DOHH2 (cell line): ENCODE measurements around the gene ARF6.

Source experiments
- H3F3A ChIP-seq: fragments of 200-600 bp; sonication (generic), shearing (Covaris generic); 2 replicates; pipeline ENCODE4 v1.6.0; 2016; ENCODE audit warnings: antibody characterized with exemption, mild to moderate bottlenecking; ENCODE audit not compliant: control insufficient read depth, insufficient read depth
- H3K27ac ChIP-seq: fragments of 200-600 bp; sonication (generic); 2 replicates; pipeline ENCODE4 v1.5.1; 2014; ENCODE audit warnings: low read depth, mild to moderate bottlenecking, low read length, moderate library complexity
- H3K27me3 ChIP-seq: fragments of 200-600 bp; sonication (generic); 2 replicates; pipeline ENCODE4 v1.6.1; 2014; ENCODE audit warnings: mild to moderate bottlenecking, low read length, mixed read lengths; ENCODE audit not compliant: control insufficient read depth
- H3K36me3 ChIP-seq: fragments of 200-600 bp; sonication (generic); 2 replicates; pipeline ENCODE4 v1.6.1; 2014; ENCODE audit warnings: mild to moderate bottlenecking, low read length, moderate library complexity, mixed read lengths; ENCODE audit not compliant: control insufficient read depth
- H3K4me1 ChIP-seq: fragments of 200-600 bp; sonication (generic); 2 replicates; pipeline ENCODE4 v1.6.1; 2014; ENCODE audit warnings: mild to moderate bottlenecking, low read length, mixed read lengths; ENCODE audit not compliant: control insufficient read depth
- H3K4me2 ChIP-seq: fragments of 200-600 bp; sonication (generic); 2 replicates; pipeline ENCODE4 v1.6.0; 2014; ENCODE audit warnings: mild to moderate bottlenecking, low read length, moderate library complexity
- H3K4me3 ChIP-seq: fragments of 200-600 bp; sonication (generic); 2 replicates; pipeline ENCODE4 v1.5.1; 2014; ENCODE audit warnings: mild to moderate bottlenecking, low read length, mixed read lengths
- H3K79me2 ChIP-seq: fragments of 200-600 bp; sonication (generic); 2 replicates; pipeline ENCODE4 v1.6.1; 2014; ENCODE audit warnings: mild to moderate bottlenecking, low read length, mixed read lengths; ENCODE audit not compliant: control insufficient read depth
- H3K9me2 ChIP-seq: fragments of 200-600 bp; sonication (generic); replicated peaks from 2 replicates; pipeline ENCODE4 v1.6.1; 2014; ENCODE audit warnings: mild to moderate bottlenecking, low read length, mixed read lengths; ENCODE audit not compliant: control insufficient read depth
- H3K9me3 ChIP-seq: fragments of 200-600 bp; sonication (generic); 2 replicates; pipeline ENCODE4 v1.6.1; 2014; ENCODE audit warnings: antibody characterized with exemption, low read length, mixed read lengths; ENCODE audit not compliant: control insufficient read depth, insufficient read depth
- H4K20me1 ChIP-seq: fragments of 200-600 bp; sonication (generic); 2 replicates; pipeline ENCODE4 v1.6.0; 2014; ENCODE audit warnings: low read depth, mild to moderate bottlenecking, antibody characterized with exemption, low read length, moderate library complexity; ENCODE audit not compliant: control insufficient read depth, insufficient read depth
- CTCF ChIP-seq: fragments of 200-600 bp; sonication (generic); IDR thresholded peaks from one replicate; pipeline ENCODE4 v1.5.1; 2014; ENCODE audit warnings: antibody characterized with exemption, mild to moderate bottlenecking, low read depth, low read length; ENCODE audit not compliant: poor library complexity, severe bottlenecking
- EZH2phosphoT487 ChIP-seq: fragments of 200-600 bp; sonication (generic); IDR thresholded peaks from 2 replicates; pipeline ENCODE4 v1.6.1; 2017; ENCODE audit warnings: borderline replicate concordance, mild to moderate bottlenecking, antibody characterized with exemption, low read length, moderate library complexity, mixed read lengths

The ARF6 gene

GRCh38 chr14:49896966-49897365 lies 4.1 kb downstream of the ARF6 start:
- Histone ChIP-seq H3K27ac (no peak overlapping the region), H3F3A (peaks cover 55% of the 10 kb centered on the region), H3K79me2 (peaks cover 74% of the 10 kb centered on the region), H3K9me3 (no peaks in the 10 kb centered on the region), H3K36me3 (peaks cover 56% of the 10 kb centered on the region), H4K20me1 (peaks cover 37% of the 10 kb centered on the region), H3K27me3 (no peaks in the 10 kb centered on the region), H3K9me2 (no peaks in the 10 kb centered on the region), H3K4me3 (peak overlapping the region; percentile 98), H3K4me1 (peaks cover 42% of the 10 kb centered on the region), H3K4me2 (peak overlapping the region; percentile 66)
- TF ChIP-seq EZH2phosphoT487 (no peak), CTCF (no peak)

GRCh38 chr14:49897414-49897813 lies 4.5 kb downstream of the ARF6 start:
- H3K79me2 ChIP-seq = peaks cover 70% of the 10 kb centered on the region
- no peak overlapping the region for H3K27ac ChIP-seq
- no peaks in the 10 kb centered on the region for H3K9me2 ChIP-seq
- no peaks in the 10 kb centered on the region for H3K27me3 ChIP-seq
- peak overlapping the region; percentile 66 for H3K4me2 ChIP-seq
- peaks cover 40% of the 10 kb centered on the region for H3K4me1 ChIP-seq
- peaks cover 37% of the 10 kb centered on the region for H4K20me1 ChIP-seq
- H3K36me3 ChIP-seq = peaks cover 56% of the 10 kb centered on the region
- TF ChIP-seq EZH2phosphoT487 (no peak), CTCF (no peak)
- H3K4me3 ChIP-seq = peak overlapping the region; percentile 98
- H3F3A ChIP-seq = peaks cover 56% of the 10 kb centered on the region
- no peaks in the 10 kb centered on the region for H3K9me3 ChIP-seq

GRCh38 chr14:49897965-49898364 lies 5.1 kb downstream of the ARF6 start:
- Histone ChIP-seq H4K20me1 (peaks cover 37% of the 10 kb centered on the region), H3K4me1 (peaks cover 40% of the 10 kb centered on the region), H3K9me3 (no peaks in the 10 kb centered on the region), H3K27me3 (no peaks in the 10 kb centered on the region), H3K4me3 (peak overlapping the region; percentile 32), H3K4me2 (peak overlapping the region; percentile 66), H3K36me3 (peaks cover 56% of the 10 kb centered on the region), H3F3A (peaks cover 56% of the 10 kb centered on the region), H3K27ac (no peak overlapping the region), H3K79me2 (peaks cover 66% of the 10 kb centered on the region), H3K9me2 (no peaks in the 10 kb centered on the region)
- TF ChIP-seq EZH2phosphoT487 (no peak), CTCF (no peak)

- H3K4me2 ChIP-seq = peak overlapping the region; percentile 66
- no peaks in the 10 kb centered on the region for H3K27me3 ChIP-seq
- no peaks in the 10 kb centered on the region for H3K9me2 ChIP-seq
- H3K27ac ChIP-seq = no peak overlapping the region
- H3K36me3 ChIP-seq = peaks cover 50% of the 10 kb centered on the region
- H3F3A ChIP-seq = peaks cover 56% of the 10 kb centered on the region
- H3K4me1 ChIP-seq = peaks cover 40% of the 10 kb centered on the region
- peaks cover 36% of the 10 kb centered on the region for H4K20me1 ChIP-seq
- no peaks in the 10 kb centered on the region for H3K9me3 ChIP-seq
- H3K4me3 ChIP-seq = peak overlapping the region; percentile 32
- peaks cover 61% of the 10 kb centered on the region for H3K79me2 ChIP-seq
- TF ChIP-seq CTCF (no peak), EZH2phosphoT487 (no peak)
Observed at GRCh38 chr14:49898485-49898884, 5.6 kb downstream of the ARF6 start.
